GM12878 (cell line): ENCODE results near the gene ATP6AP2. TPM values are rescaled to one million over a fixed set of nuclear protein-coding genes. Genes with fewer than 3 reads are reported as not detected.

Experiments
- ATAC-seq: fragments of 200-7000 bp; cut with Tn5 transposase; 3 replicates; pipeline ENCODE4 v1.9.1; 2020; ENCODE audit warnings: mild to moderate bottlenecking, moderate library complexity
- BruUV-seq: library from RNA; stranded (reverse); fragments of 400-500 nt; replicated peaks from 2 replicates; lab custom pipeline; 2021; lab: Mats Ljungman, UMichigan
- CTCF ChIA-PET: fragments of 300-600 bp; sonication (Branson Sonifier 250); formaldehyde crosslinking; extraction: SDS; loops from one replicate; lab custom pipeline; 2021; ENCODE audit warnings: inconsistent platforms; lab: Yijun Ruan, JAX
- POLR2A ChIA-PET: fragments of 350-600 bp; formaldehyde crosslinking; extraction: SDS; loops from one replicate; lab custom pipeline; 2021; ENCODE audit warnings: inconsistent platforms; lab: Charles Lee
- RAD21 ChIA-PET: fragments of 300-600 bp; sonication (Branson Sonifier 250); formaldehyde crosslinking; loops from one replicate; lab custom pipeline; 2023; ENCODE audit warnings: antibody characterized with exemption; ENCODE audit not compliant: unreplicated experiment; lab: Charles Lee
- SMC1A ChIA-PET: fragments of 300-600 bp; sonication (Branson Sonifier 250); formaldehyde crosslinking; loops from one replicate; lab custom pipeline; 2023; ENCODE audit not compliant: unreplicated experiment, uncharacterized antibody; lab: Charles Lee
- DNase-seq: peaks from one replicate; pipeline ENCODE4 v3.0.0-alpha.2; 2011; ENCODE audit warnings: low read depth, low spot score
- FAIRE-seq: peaks from 3 replicates; lab custom pipeline; 2011; peaks lifted over from hg19 to GRCh38; lab: Jason Lieb, UNC
- H2AFZ ChIP-seq: 2 replicates; pipeline ENCODE4 v1.6.0; 2011; ENCODE audit warnings: low read depth, low read length, control low read depth; ENCODE audit not compliant: control insufficient read depth
- H3K27ac ChIP-seq: 2 replicates; pipeline ENCODE4 v1.5.1; 2011; ENCODE audit warnings: control low read depth; ENCODE audit not compliant: control insufficient read depth, insufficient read depth
- H3K27me3 ChIP-seq, 2 experiments: replicated peaks in 1 of 2; 2 replicates each; pipeline versions ENCODE4 v1.6.0 to v1.6.1; 2011; ENCODE audit warnings: low read length in 1 of 2; ENCODE audit not compliant: control insufficient read depth in 2 of 2, insufficient read depth in 2 of 2
- H3K36me3 ChIP-seq, 2 experiments: 2 replicates each; pipeline ENCODE4 v1.5.1; 2011; ENCODE audit warnings: low read length in 1 of 2; ENCODE audit not compliant: control insufficient read depth in 2 of 2, insufficient read depth in 2 of 2
- H3K4me1 ChIP-seq: 2 replicates; pipeline ENCODE4 v1.6.1; 2011; ENCODE audit warnings: mild to moderate bottlenecking, low read length, moderate library complexity, mixed read lengths; ENCODE audit not compliant: control insufficient read depth, insufficient read depth
- H3K4me2 ChIP-seq: 2 replicates; pipeline ENCODE4 v1.6.0; 2011; ENCODE audit warnings: control low read depth; ENCODE audit not compliant: control insufficient read depth, insufficient read depth
- H3K4me3 ChIP-seq: fragments of 200-600 bp; sonication (generic); 2 replicates; pipeline ENCODE4 v1.5.1; 2016
- H3K79me2 ChIP-seq: 2 replicates; pipeline ENCODE4 v1.6.0; 2011; ENCODE audit warnings: low read length; ENCODE audit not compliant: control insufficient read depth, insufficient read depth
- H3K9ac ChIP-seq: 2 replicates; pipeline ENCODE4 v1.8.0; 2011; ENCODE audit warnings: low read length, control low read depth, mixed read lengths; ENCODE audit not compliant: control insufficient read depth, insufficient read depth
- H3K9me3 ChIP-seq: replicated peaks from 3 replicates; pipeline ENCODE4 v1.5.1; 2011; ENCODE audit warnings: mild to moderate bottlenecking, low read length; ENCODE audit not compliant: control insufficient read depth, insufficient read depth
- H4K20me1 ChIP-seq: 2 replicates; pipeline ENCODE4 v1.6.0; 2011; ENCODE audit not compliant: control insufficient read depth, insufficient read depth
- BHLHE40 ChIP-seq, 2 experiments: fragments of 450-650 bp in 1 of 2; IDR thresholded peaks; 2 replicates each; pipeline ENCODE4 v1.6.1; 2011 to 2017; ENCODE audit warnings: low read depth in 2 of 2, borderline replicate concordance in 1 of 2, improper control_type of control experiment in 1 of 2, low read length in 1 of 2, mild to moderate bottlenecking in 1 of 2
- CBX5 ChIP-seq: sonication (generic); IDR thresholded peaks from 2 replicates; pipeline ENCODE4 v1.6.1; 2016; ENCODE audit warnings: low read depth, moderate library complexity, mild to moderate bottlenecking, inconsistent platforms
- ESRRA ChIP-seq: IDR thresholded peaks from 2 replicates; pipeline ENCODE4 v1.6.1; 2012; ENCODE audit warnings: mild to moderate bottlenecking, low read length, improper control_type of control experiment
- GABPA ChIP-seq: IDR thresholded peaks from 2 replicates; pipeline ENCODE4 v1.6.1; 2014; ENCODE audit warnings: antibody characterized with exemption, low read depth, mild to moderate bottlenecking, inconsistent platforms
- IKZF2 ChIP-seq, 2 experiments: fragments of 450-650 bp; IDR thresholded peaks; 2 replicates each; pipeline ENCODE4 v1.6.1; 2017; ENCODE audit warnings: mild to moderate bottlenecking in 2 of 2, moderate library complexity in 2 of 2
- KDM1A ChIP-seq: fragments of 200-600 bp; sonication (generic); IDR thresholded peaks from 2 replicates; pipeline ENCODE4 v1.6.1; 2016; ENCODE audit warnings: borderline replicate concordance
- NFIC ChIP-seq: IDR thresholded peaks from 2 replicates; pipeline ENCODE4 v1.6.1; 2012; ENCODE audit warnings: low read depth, mild to moderate bottlenecking, inconsistent platforms, low read length, moderate library complexity
- NFYB ChIP-seq: IDR thresholded peaks from 2 replicates; pipeline ENCODE4 v1.6.1; 2011; ENCODE audit warnings: low read depth, mild to moderate bottlenecking, low read length, improper control_type of control experiment, moderate library complexity; ENCODE audit not compliant: insufficient read depth
- NR2C1 ChIP-seq: fragments of 450-650 bp; IDR thresholded peaks from 2 replicates; pipeline ENCODE4 v1.6.1; 2017; ENCODE audit warnings: antibody characterized with exemption, mild to moderate bottlenecking, moderate library complexity
- NR2C2 ChIP-seq: IDR thresholded peaks from 2 replicates; pipeline ENCODE4 v1.6.1; 2011; ENCODE audit warnings: borderline replicate concordance, low read depth; ENCODE audit not compliant: control insufficient read depth, insufficient read length
- PAX5 ChIP-seq: IDR thresholded peaks from 2 replicates; pipeline ENCODE4 v1.6.1; 2011; ENCODE audit warnings: low read depth, low read length, borderline replicate concordance
- RBBP5 ChIP-seq: fragments of 200-600 bp; sonication (generic); conservative IDR thresholded peaks from 2 replicates; pipeline ENCODE4 v1.6.1; 2016
- RELA ChIP-seq: fragments of 450-650 bp; IDR thresholded peaks from 2 replicates; pipeline ENCODE4 v1.8.0; 2014; ENCODE audit warnings: borderline replicate concordance; ENCODE audit not compliant: partially characterized antibody
- SMAD1 ChIP-seq: fragments of 450-650 bp; IDR thresholded peaks from 2 replicates; pipeline ENCODE4 v1.6.1; 2018; ENCODE audit warnings: mild to moderate bottlenecking, low read depth; ENCODE audit not compliant: partially characterized antibody
- TBL1XR1 ChIP-seq: IDR thresholded peaks from 2 replicates; pipeline ENCODE4 v1.6.1; 2012; ENCODE audit warnings: low read depth, low read length, improper control_type of control experiment
- USF2 ChIP-seq: IDR thresholded peaks from 2 replicates; pipeline ENCODE4 v1.6.1; 2011; ENCODE audit warnings: low read depth, low read length, improper control_type of control experiment, borderline replicate concordance
- ZNF217 ChIP-seq: fragments of 450-650 bp; IDR thresholded peaks from 2 replicates; pipeline ENCODE4 v1.6.1; 2017; ENCODE audit warnings: antibody characterized with exemption, mild to moderate bottlenecking
- WGBS: methylation state at CpG from one replicate; pipeline ENCODE4 v1.1.6; 2016; ENCODE audit warnings: low lambda C conversion rate; ENCODE audit not compliant: insufficient replicate concordance, insufficient coverage; ENCODE audit errors: missing lambda C conversion rate; 5-methylcytosine and 5-hydroxymethylcytosine counted together
- in situ Hi-C: fragments of 300-500 bp; cut with MboI; formaldehyde crosslinking; loops from 9 replicates; pipeline ENCODE4 v1.14.3; 2018; ENCODE audit warnings: mixed read lengths
- intact Hi-C: fragments of 100-400 bp; cut with micrococcal nuclease; formaldehyde crosslinking; loops from one replicate; pipeline ENCODE4 v1.14.2; 2022; ENCODE audit not compliant: unreplicated experiment
- polyA plus RNA-seq, 11 experiments: library from polyadenylated mRNA; depleted of rRNA in 4 of 11; unstranded in 6 of 11; stranded (reverse) in 5 of 11; fragments of >200 nt; fragmentation: Nextera tagmentation in 4 of 11; fragmentation: Illumina TruSeq in 1 of 11; extraction: Ambion mirVana in 4 of 11; extraction: Trizol in 1 of 11; gene quantifications; 1 replicate in 1 of 11; 2 replicates in 10 of 11; pipeline versions ENCODE4 v1.2.1 to v1.2.3, GENCODE V29; 2011 to 2016; ENCODE audit warnings: inconsistent platforms in 2 of 11, missing spikeins in 2 of 11, low read depth in 1 of 11
- total RNA-seq, 4 experiments: library from RNA; depleted of rRNA in 3 of 4; stranded (reverse); fragments of >200 nt in 3 of 4; fragmentation: Illumina TruSeq in 1 of 4; extraction: Trizol in 1 of 4; gene quantifications; 2 replicates each; pipeline versions ENCODE4 v1.2.1 to v1.2.3, GENCODE V29; 2013 to 2021
- TF ChIP-seq, protein P1 (sequence below): fragments of 450-650 bp; formaldehyde crosslinking; IDR thresholded peaks from 2 replicates; pipeline ENCODE4 v1.5.0; 2022; ENCODE audit warnings: mild to moderate bottlenecking, missing genetic modification characterization

ATP6AP2 gene
- total and polyA plus RNA-seq, 10 of the 15 experiments (the other 5 are each of a cell fraction or from before 2014, with no cell fraction given) = 36.3 to 141 (median 56.0) TPM

DNA sequence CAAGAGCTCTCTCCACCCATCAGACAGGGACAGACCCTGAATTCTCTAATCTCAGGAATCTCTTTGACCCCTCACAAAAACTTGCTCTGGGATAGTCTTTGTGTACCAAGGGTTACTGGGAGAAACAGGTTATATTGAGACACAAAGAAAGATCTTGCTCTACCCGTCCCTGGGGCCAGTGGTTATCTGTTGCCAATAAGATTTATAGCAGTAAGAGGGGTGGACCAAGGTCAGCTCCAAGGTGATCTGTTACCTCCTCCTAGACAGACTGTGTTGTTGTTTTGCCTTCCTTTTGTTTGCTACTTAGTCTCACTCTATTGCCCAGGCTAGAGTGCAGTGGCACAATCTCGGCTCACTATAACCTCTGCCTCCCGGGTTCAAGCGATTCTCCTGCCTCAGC lies 16.3 kb upstream of the ATP6AP2 start (continued):
- TF ChIP-seq, protein P1, sequence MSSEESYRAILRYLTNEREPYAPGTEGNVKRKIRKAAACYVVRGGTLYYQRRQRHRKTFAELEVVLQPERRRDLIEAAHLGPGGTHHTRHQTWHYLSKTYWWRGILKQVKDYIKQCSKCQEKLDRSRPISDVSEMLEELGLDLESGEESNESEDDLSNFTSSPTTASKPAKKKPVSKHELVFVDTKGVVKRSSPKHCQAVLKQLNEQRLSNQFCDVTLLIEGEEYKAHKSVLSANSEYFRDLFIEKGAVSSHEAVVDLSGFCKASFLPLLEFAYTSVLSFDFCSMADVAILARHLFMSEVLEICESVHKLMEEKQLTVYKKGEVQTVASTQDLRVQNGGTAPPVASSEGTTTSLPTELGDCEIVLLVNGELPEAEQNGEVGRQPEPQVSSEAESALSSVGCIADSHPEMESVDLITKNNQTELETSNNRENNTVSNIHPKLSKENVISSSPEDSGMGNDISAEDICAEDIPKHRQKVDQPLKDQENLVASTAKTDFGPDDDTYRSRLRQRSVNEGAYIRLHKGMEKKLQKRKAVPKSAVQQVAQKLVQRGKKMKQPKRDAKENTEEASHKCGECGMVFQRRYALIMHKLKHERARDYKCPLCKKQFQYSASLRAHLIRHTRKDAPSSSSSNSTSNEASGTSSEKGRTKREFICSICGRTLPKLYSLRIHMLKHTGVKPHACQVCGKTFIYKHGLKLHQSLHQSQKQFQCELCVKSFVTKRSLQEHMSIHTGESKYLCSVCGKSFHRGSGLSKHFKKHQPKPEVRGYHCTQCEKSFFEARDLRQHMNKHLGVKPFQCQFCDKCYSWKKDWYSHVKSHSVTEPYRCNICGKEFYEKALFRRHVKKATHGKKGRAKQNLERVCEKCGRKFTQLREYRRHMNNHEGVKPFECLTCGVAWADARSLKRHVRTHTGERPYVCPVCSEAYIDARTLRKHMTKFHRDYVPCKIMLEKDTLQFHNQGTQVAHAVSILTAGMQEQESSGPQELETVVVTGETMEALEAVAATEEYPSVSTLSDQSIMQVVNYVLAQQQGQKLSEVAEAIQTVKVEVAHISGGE (CRISPR knock-in tag) = no peak

DNA sequence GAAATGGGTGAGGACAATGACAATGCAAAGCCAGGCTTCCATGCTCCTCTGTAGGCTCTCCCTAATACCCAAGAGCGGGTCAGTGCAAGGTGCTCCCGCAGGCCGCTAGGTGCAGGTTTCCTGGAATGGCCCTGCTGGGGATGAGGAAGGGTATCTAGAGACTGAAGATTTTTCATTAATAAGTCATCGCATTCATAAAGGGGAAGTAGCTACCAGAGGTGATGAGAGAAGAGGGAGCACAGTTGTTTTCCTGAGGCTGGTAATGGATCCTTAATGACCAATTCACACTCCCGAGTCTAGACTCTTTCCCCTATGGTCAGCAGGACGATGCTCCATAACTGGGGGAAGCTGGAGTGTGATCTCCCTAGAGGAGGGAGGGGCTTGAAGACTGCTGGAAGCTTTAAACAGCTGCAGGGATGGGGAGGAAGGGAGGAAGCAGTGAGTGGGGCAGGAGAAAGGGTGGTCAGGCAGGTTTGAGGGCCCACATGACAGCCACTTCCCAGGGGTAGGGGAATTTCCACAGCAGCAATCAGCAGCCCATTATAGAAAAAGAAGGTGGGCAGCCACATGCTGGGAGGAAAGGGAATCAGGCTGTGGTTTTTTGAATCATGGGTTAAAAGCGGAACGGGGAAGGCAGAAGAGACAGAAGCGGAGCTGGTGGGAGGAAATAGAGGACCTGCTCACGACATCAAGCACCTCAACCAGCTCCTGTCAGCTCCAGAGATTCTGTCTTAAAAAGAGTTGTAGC lies 10.2 kb upstream of the ATP6AP2 start:
- 42% methylated on average over 10 of the region's 10 CpGs for WGBS
- Histone ChIP-seq H3K4me3 (no peak overlapping the region; the same call in 1 of the 2 replicates), H3K4me1 (peaks cover 7% of the 10 kb centered on the region), H3K36me3 (no peaks in the 10 kb centered on the region), H3K9ac (no peak overlapping the region), H3K9me3 (no peaks in the 10 kb centered on the region), H4K20me1 (no peaks in the 10 kb centered on the region), H3K79me2 (no peaks in the 10 kb centered on the region), H3K4me2 (peak overlapping the region; percentile 30), H3K27me3 (no peaks in the 10 kb centered on the region; a peak in 1 of 4 replicates), H2AFZ (peak overlapping the region; percentile 52; the same call in 1 of the 2 replicates), H3K27ac (peak overlapping the region; percentile 67)
- ATAC-seq = peak; percentile 84
- in situ Hi-C loops (no loop called here), intact Hi-C loops (loop anchor here (5.0 kb wide), 1 partner anchor 77 kb away; the partner anchor contains the start of gene CXorf38)
- ChIA-PET POLR2A (interaction anchor here (0.6 to 1.9 kb wide), 3 partner anchors 10 to 768 kb away, joined by 3 to 7 read pairs (median 3); partner anchors contain the start of gene ATP6AP2), RAD21 (interaction anchor here (0.7 to 2.3 kb wide), 5 partner anchors 10 to 224 kb away, joined by 3 to 18 read pairs (median 4); partner anchors contain the start of gene ATP6AP2), SMC1A (interaction anchor here (1.2 to 2.5 kb wide), 5 partner anchors 10 to 31 kb away, joined by 3 to 20 read pairs (median 6); partner anchors contain the start of gene ATP6AP2), CTCF (interaction anchor here (0.9 to 5.4 kb wide), 8 partner anchors 10 to 81 kb away, joined by 3 to 50 read pairs (median 4); partner anchors contain the start of gene ATP6AP2)
- TSS peak; percentile 80 for BruUV-seq
- FAIRE-seq = peak; percentile 64
- peak; percentile 56 for DNase-seq
- no peak for TF ChIP-seq RBBP5
- TF ChIP-seq NFYB = no peak
- TF ChIP-seq GABPA = no peak
- TF ChIP-seq CBX5 = no peak
- TF ChIP-seq NFIC = peak; percentile 85; the same call in 1 of the 2 replicates
- no peak for TF ChIP-seq NR2C1
- TF ChIP-seq USF2 = no peak
- TF ChIP-seq ESRRA = no peak
- TF ChIP-seq RELA = no peak
- TF ChIP-seq ZNF217 = no peak
- TF ChIP-seq KDM1A = no peak
- no peak for TF ChIP-seq TBL1XR1
- no peak for TF ChIP-seq NR2C2
- TF ChIP-seq SMAD1 = no peak
- TF ChIP-seq BHLHE40 (IDR thresholded peaks at IDR 0.05; ENCODE audit: borderline replicate concordance in 1 of 2, low read depth in 2 of 2, low read length in 1 of 2) = peak in 1 of 2 experiments; percentile 19; a peak in 1 of 4 replicates
- TF ChIP-seq PAX5 = peak; percentile 49; the same call in 1 of the 2 replicates
- TF ChIP-seq IKZF2 (IDR thresholded peaks at IDR 0.05) = peak; percentile 81 to 87
